Tibial nerve (tissue), 4 donors: ENCODE data around the gene THAP12.

ENCODE experiments used
- EP300 ChIP-seq, 2 donors: sonication (generic); formaldehyde crosslinking; IDR thresholded peaks; one replicate each; pipeline ENCODE4 v1.6.1; 2017; ENCODE audit warnings: antibody characterized with exemption in 2 of 2, mild to moderate bottlenecking in 1 of 2
- POLR2A ChIP-seq, 2 donors: fragments of 450-650 bp; IDR thresholded peaks; one replicate each; pipeline ENCODE4 v1.6.1; 2017; ENCODE audit warnings: antibody characterized with exemption in 2 of 2, mild to moderate bottlenecking in 2 of 2, moderate library complexity in 2 of 2
- TF ChIP-seq, protein P1 (sequence below), 5 experiments: fragments of 200-600 bp in 3 of 5; fragments of 450-650 bp in 2 of 5; sonication (generic) in 3 of 5; IDR thresholded peaks; one replicate each; pipeline ENCODE4 v1.5.1; 2016 to 2019; ENCODE audit warnings: antibody characterized with exemption in 5 of 5, mild to moderate bottlenecking in 3 of 5, moderate library complexity in 2 of 5

DNA sequence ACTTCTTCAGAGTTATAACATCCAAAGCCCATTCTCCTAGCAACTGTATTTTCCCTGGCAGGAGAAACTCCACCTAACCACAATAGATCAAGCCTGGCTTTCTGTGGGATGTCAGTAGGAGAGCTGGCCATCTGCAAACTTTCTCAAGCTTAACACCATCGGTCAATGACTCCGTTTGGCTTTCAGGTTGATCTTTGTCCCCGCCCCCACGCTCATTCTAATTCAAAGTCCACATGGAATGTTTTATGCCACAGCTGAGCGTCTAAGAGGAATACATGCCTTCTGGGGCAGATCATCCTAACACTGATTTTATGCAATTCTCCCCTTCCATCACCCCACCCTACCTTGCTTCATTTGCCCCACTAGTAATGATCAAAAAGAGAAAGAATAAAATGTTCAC lies 5.0 kb upstream of the THAP12 start:
- TF ChIP-seq EP300 (IDR thresholded peaks at IDR 0.05) (no peak), POLR2A (IDR thresholded peaks at IDR 0.05) (no peak)
- TF ChIP-seq, protein P1, sequence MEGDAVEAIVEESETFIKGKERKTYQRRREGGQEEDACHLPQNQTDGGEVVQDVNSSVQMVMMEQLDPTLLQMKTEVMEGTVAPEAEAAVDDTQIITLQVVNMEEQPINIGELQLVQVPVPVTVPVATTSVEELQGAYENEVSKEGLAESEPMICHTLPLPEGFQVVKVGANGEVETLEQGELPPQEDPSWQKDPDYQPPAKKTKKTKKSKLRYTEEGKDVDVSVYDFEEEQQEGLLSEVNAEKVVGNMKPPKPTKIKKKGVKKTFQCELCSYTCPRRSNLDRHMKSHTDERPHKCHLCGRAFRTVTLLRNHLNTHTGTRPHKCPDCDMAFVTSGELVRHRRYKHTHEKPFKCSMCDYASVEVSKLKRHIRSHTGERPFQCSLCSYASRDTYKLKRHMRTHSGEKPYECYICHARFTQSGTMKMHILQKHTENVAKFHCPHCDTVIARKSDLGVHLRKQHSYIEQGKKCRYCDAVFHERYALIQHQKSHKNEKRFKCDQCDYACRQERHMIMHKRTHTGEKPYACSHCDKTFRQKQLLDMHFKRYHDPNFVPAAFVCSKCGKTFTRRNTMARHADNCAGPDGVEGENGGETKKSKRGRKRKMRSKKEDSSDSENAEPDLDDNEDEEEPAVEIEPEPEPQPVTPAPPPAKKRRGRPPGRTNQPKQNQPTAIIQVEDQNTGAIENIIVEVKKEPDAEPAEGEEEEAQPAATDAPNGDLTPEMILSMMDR (IDR thresholded peaks at IDR 0.05): no peak
